ENCODE measurements around the gene SSTR5. TPM values are rescaled to one million over a fixed set of nuclear protein-coding genes. Genes with fewer than 3 reads are reported as not detected.

Gene SSTR5
- total RNA-seq, 1 donor from 2014 or later, result 0.43 TPM

DNA sequence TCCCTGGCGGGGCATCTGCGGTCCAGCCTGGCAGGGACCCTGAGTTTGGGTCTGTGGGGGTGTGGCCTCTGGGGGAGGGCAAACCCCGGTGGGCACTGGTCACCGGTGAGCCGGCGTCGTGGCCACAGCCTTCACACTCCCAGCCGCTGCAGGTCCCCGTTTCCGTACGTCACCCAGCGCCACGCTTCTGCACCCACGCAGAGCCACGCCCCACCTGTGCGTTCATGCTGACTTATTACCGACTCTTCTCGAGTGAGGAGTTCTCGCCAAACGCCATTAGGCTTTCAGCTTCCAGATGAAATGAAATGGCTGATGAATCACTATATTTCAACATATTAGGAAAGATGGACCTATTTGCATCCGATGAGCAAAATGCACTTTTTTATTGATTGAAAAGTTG is 8.8 kb upstream of the SSTR5 start:
- TF ChIP-seq, protein P1, sequence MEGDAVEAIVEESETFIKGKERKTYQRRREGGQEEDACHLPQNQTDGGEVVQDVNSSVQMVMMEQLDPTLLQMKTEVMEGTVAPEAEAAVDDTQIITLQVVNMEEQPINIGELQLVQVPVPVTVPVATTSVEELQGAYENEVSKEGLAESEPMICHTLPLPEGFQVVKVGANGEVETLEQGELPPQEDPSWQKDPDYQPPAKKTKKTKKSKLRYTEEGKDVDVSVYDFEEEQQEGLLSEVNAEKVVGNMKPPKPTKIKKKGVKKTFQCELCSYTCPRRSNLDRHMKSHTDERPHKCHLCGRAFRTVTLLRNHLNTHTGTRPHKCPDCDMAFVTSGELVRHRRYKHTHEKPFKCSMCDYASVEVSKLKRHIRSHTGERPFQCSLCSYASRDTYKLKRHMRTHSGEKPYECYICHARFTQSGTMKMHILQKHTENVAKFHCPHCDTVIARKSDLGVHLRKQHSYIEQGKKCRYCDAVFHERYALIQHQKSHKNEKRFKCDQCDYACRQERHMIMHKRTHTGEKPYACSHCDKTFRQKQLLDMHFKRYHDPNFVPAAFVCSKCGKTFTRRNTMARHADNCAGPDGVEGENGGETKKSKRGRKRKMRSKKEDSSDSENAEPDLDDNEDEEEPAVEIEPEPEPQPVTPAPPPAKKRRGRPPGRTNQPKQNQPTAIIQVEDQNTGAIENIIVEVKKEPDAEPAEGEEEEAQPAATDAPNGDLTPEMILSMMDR (conservative IDR thresholded peaks at IDR 0.05), result no peak
- DNase-seq (ENCODE audit: extremely low spot score, unreplicated experiment), result no peak
- H3K27ac Mint-ChIP-seq, result no peak overlapping the region
- H3K36me3 Mint-ChIP-seq, result no peaks in the 10 kb centered on the region
- peaks cover 17% of the 10 kb centered on the region for H3K27me3 Mint-ChIP-seq
- H3K9me3 Mint-ChIP-seq, result peaks cover 5% of the 10 kb centered on the region
- no peaks in the 10 kb centered on the region for H3K4me1 Mint-ChIP-seq (ENCODE audit: unreplicated experiment)
- H3K4me3 Mint-ChIP-seq, result no peak overlapping the region

DNA sequence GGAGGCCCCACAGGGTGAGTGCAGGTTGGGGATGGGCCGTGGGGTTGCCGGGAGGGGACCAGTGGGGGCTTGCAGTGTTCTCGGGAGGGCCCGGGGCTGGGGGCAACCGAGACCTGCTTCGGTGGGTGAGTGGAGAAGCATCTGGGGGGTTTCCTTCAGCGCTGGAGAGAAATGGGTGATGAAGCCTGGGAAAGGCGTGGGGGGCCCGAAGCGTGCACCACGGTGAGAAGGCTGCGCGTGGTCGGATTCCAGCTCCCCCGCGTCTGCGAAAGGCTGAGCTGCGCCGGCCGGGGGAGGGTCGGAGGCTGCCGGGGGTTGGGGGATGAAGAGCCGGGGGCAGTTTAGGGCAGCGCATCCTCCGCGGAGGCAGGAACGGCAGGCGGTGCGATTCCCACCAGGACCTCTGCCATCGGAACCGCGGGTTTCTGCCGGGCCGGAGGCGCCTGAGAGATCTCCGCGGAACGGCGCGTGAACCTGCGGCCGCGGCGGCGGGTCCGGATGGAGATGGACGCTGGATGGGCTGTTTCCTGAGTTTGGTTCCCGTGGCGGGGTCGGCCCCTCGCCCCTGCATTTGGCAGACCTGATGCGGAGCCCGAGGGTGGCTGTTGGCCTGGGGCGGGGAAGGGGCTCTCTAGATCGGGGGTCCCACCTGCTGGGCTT is 6.9 kb upstream of the SSTR5 start:
- DNase-seq (ENCODE audit: extremely low spot score, unreplicated experiment), result no peak
- no peaks in the 10 kb centered on the region for H3K4me1 Mint-ChIP-seq (ENCODE audit: unreplicated experiment)
- H3K9me3 Mint-ChIP-seq, result no peaks in the 10 kb centered on the region
- no peaks in the 10 kb centered on the region for H3K36me3 Mint-ChIP-seq
- no peak overlapping the region for H3K27ac Mint-ChIP-seq
- H3K27me3 Mint-ChIP-seq, result peaks cover 17% of the 10 kb centered on the region
- no peak overlapping the region for H3K4me3 Mint-ChIP-seq
- TF ChIP-seq, protein P1 (conservative IDR thresholded peaks at IDR 0.05), result no peak

DNA sequence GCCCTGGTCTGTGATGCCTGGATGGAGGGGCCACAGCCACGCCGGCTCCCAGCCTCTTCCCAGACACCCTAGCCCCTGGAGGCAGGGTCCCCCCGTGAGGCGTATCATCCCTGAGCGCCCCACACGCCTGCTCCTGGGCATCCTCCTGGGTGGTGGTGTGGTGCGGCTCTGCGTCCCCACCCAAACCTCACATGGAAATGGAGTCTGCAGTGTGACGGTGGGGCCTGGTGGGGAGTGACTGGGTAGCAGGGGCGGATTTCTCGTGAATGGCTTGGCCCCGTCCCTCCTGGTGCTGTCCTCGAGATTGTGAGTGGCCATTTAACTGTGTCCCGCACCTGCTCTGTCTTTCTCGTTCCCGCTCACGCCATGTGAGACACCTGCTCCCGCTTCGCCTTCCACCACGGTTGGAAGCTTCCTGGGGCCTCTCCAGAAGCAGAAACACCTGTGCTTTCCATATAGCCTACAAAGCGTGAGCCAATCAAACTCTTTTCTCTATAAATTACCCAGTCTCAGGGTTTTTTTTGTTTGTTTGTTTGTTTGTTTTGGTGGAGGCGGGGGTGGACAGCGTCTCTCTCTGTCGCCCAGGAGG is 5.9 kb upstream of the SSTR5 start:
- no peak overlapping the region for H3K27ac Mint-ChIP-seq

DNA sequence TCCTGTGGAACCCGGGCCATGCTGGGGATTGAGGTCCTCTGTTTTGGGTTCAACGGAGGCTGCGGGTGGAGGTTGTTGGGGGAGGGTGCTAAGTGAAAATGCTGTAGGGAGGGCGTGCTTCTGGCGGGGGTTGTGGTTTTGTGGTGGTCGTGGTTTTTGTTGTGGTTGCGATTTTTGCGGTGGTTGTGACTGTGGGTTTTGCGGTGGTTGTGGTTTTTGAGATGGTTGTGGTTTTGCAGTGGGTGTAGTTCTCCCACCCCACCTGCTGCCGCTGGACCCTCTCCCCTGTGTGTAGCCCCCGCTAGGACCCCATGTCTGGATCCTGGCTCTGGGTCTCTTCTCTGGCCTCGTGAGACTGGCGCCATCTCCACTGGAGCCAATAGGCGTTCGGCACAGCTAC is 4.9 kb upstream of the SSTR5 start:
- Mint-ChIP-seq H3K4me1 (ENCODE audit: unreplicated experiment) (no peaks in the 10 kb centered on the region), H3K9me3 (no peaks in the 10 kb centered on the region), H3K27me3 (peaks cover 25% of the 10 kb centered on the region), H3K4me3 (no peak overlapping the region), H3K27ac (no peak overlapping the region), H3K36me3 (no peaks in the 10 kb centered on the region)
- TF ChIP-seq, protein P1 (conservative IDR thresholded peaks at IDR 0.05), result no peak
- DNase-seq (ENCODE audit: extremely low spot score, unreplicated experiment), result no peak

More for the DNA sequence above, 5.9 kb upstream of the SSTR5 start:
- H3K4me3 Mint-ChIP-seq, result no peak overlapping the region
- DNase-seq (ENCODE audit: extremely low spot score, unreplicated experiment), result no peak
- TF ChIP-seq, protein P1 (conservative IDR thresholded peaks at IDR 0.05), result no peak
- no peaks in the 10 kb centered on the region for H3K9me3 Mint-ChIP-seq
- H3K27me3 Mint-ChIP-seq, result peaks cover 20% of the 10 kb centered on the region
- H3K36me3 Mint-ChIP-seq, result no peaks in the 10 kb centered on the region
- no peaks in the 10 kb centered on the region for H3K4me1 Mint-ChIP-seq (ENCODE audit: unreplicated experiment)

DNA sequence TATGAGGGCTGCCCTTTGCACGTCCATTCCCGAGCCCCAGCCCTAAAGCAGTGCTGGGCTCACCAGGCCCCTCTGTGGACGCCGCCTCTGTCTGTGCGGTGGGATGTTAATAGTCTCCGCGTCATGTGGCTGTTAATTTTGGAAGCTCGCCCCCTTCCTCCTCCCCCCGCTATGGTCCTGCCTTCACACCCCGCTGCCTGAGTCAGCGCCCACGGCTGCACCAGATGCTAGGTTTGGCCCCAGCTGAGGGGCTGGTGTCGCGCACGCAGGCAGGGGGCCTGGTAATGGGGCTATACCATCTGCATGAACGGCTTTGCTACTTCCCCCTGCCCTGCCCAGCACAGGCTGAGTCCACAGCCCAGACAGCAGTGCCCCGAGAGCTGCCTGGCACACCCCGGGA is 4.1 kb upstream of the SSTR5 start:
- H3K36me3 Mint-ChIP-seq, result no peaks in the 10 kb centered on the region
- no peak overlapping the region for H3K27ac Mint-ChIP-seq

More for the DNA sequence above, 4.1 kb upstream of the SSTR5 start:
- H3K4me1 Mint-ChIP-seq (ENCODE audit: unreplicated experiment), result no peaks in the 10 kb centered on the region
- no peaks in the 10 kb centered on the region for H3K9me3 Mint-ChIP-seq
- H3K4me3 Mint-ChIP-seq, result no peak overlapping the region
- peaks cover 25% of the 10 kb centered on the region for H3K27me3 Mint-ChIP-seq
- DNase-seq (ENCODE audit: extremely low spot score, unreplicated experiment), result no peak
- TF ChIP-seq, protein P1 (conservative IDR thresholded peaks at IDR 0.05), result no peak

All from type B pancreatic cell (in vitro differentiated cells).